ENCODE measurements around the gene PPP1R14C.

GRCh38 chr6:150201285-150201684, 58.4 kb downstream of the PPP1R14C start:
- TF ChIP-seq CBX3 (IDR thresholded peaks at IDR 0.05; ENCODE audit: borderline replicate concordance, low read depth) (no peak), ELK1 (IDR thresholded peaks at IDR 0.05; ENCODE audit: low read depth, low read length) (no peak), USF1 (IDR thresholded peaks at IDR 0.05; ENCODE audit: borderline replicate concordance, extremely low read length, insufficient read depth, low read depth, low read length) (no peak), POLR2A (IDR thresholded peaks at IDR 0.05; ENCODE audit: low read depth, low read length) (no peak), LARP7 (IDR thresholded peaks at IDR 0.05) (no peak), RUNX3 (IDR thresholded peaks at IDR 0.05; ENCODE audit: low read length) (no peak), TARDBP (IDR thresholded peaks at IDR 0.05; ENCODE audit: borderline replicate concordance) (no peak), CUX1 (IDR thresholded peaks at IDR 0.05; ENCODE audit: insufficient replicate concordance, low read depth, low read length) (no peak), EZH2 (IDR thresholded peaks at IDR 0.05; ENCODE audit: borderline replicate concordance, control insufficient read depth, low read depth, low read length) (no peak)

Measured in GM12878 (cell line).